ENCODE measurements around the gene SLIT3. TPM values are rescaled to one million over a fixed set of nuclear protein-coding genes. Genes with fewer than 3 reads are reported as not detected.

Gene SLIT3
- total RNA-seq, 1 experiment from 2014 or later, result 0.92 TPM

GRCh38 chr5:168931638-168932345 lies 369.1 kb downstream of the SLIT3 start:
- Histone ChIP-seq H3K23ac (ENCODE audit: insufficient read length, low read depth, low read length) (no peak overlapping the region), H4K8ac (replicated peaks; ENCODE audit: insufficient read length, low read depth, low read length) (no peak overlapping the region), H2BK120ac (ENCODE audit: low read depth, low read length, poor library complexity, severe bottlenecking) (no peak overlapping the region), H3K79me2 (ENCODE audit: insufficient read depth, low read length) (no peaks in the 10 kb centered on the region), H2AK5ac (ENCODE audit: insufficient read length, low read length) (no peak overlapping the region), H3K9ac (ENCODE audit: extremely low read depth, insufficient read length, low read length) (no peak overlapping the region), H3K18ac (ENCODE audit: insufficient read length, low read depth, low read length) (no peak overlapping the region), H2BK20ac (ENCODE audit: low read depth, low read length, poor library complexity, severe bottlenecking) (no peak overlapping the region), H3K4me1 (ENCODE audit: insufficient read depth, low read length) (peaks cover 2% of the 10 kb centered on the region; the same call in 1 of the 2 replicates), H3K79me1 (ENCODE audit: insufficient read depth, low read depth, low read length, poor library complexity, severe bottlenecking) (no peaks in the 10 kb centered on the region), H2BK5ac (ENCODE audit: insufficient read length, low read length) (no peak overlapping the region), H3T11ph (ENCODE audit: low read length) (no peak overlapping the region), H3K27me3 (ENCODE audit: insufficient read depth, low read length) (no peaks in the 10 kb centered on the region), H3K56ac (ENCODE audit: insufficient read length, low read depth, low read length) (no peak overlapping the region), H2BK12ac (ENCODE audit: insufficient read length, low read depth, low read length) (no peak overlapping the region), H3K23me2 (ENCODE audit: insufficient read length, low read depth, low read length, poor library complexity, severe bottlenecking) (no peaks in the 10 kb centered on the region), H4K91ac (ENCODE audit: insufficient read length, low read depth, low read length) (no peak overlapping the region), H3K4ac (ENCODE audit: low read depth, low read length) (no peak overlapping the region), H4K5ac (ENCODE audit: insufficient read length, low read depth, low read length) (no peak overlapping the region), H2BK15ac (ENCODE audit: low read depth, low read length) (no peak overlapping the region), H3K14ac (ENCODE audit: insufficient read depth, low read length) (no peak overlapping the region), H2AFZ (ENCODE audit: low read length) (no peak overlapping the region), H4K20me1 (ENCODE audit: control insufficient read depth, insufficient read depth, insufficient read length) (no peaks in the 10 kb centered on the region), H3K4me2 (ENCODE audit: insufficient read depth, insufficient read length, low read length) (no peak overlapping the region), H3K9me3 (ENCODE audit: control insufficient read depth, low read depth, low read length) (no peaks in the 10 kb centered on the region), H3K27ac (ENCODE audit: insufficient read length, low read depth, low read length) (no peak overlapping the region)
- Mint-ChIP-seq H3K4me1 (peaks cover 12 to 13% of the 10 kb centered on the region in 2 experiments), H3K4me3 (no peak overlapping the region), H3K27ac (no peak overlapping the region), H3K36me3 (ENCODE audit: insufficient read depth in 1 of 3, low read depth in 3 of 3) (no peaks in the 10 kb centered on the region), H3K9me3 (no peaks in the 10 kb centered on the region), H3K27me3 (ENCODE audit: low read depth) (peaks cover 3% of the 10 kb centered on the region; the same call in 1 of the 2 replicates)
- no peak for DNase-seq
- TF ChIP-seq CTCF (conservative IDR thresholded peaks at IDR 0.05), result no peak
- WGBS (ENCODE audit: extremely low coverage, insufficient read length, low lambda C conversion rate), result no CpG with 5 or more reads among the region's 8 CpGs
